Tibial nerve (tissue), 4 donors: ENCODE measurements around the gene CEP85L.

ENCODE experiments used
- CTCF ChIP-seq, 5 experiments: fragments of 200-600 bp in 3 of 5; fragments of 450-650 bp in 2 of 5; sonication (generic) in 3 of 5; IDR thresholded peaks; one replicate each; pipeline ENCODE4 v1.5.1; 2016 to 2019; ENCODE audit warnings: antibody characterized with exemption in 5 of 5, mild to moderate bottlenecking in 3 of 5, moderate library complexity in 2 of 5
- EP300 ChIP-seq, 2 donors: sonication (generic); formaldehyde crosslinking; IDR thresholded peaks; one replicate each; pipeline ENCODE4 v1.6.1; 2017; ENCODE audit warnings: antibody characterized with exemption in 2 of 2, mild to moderate bottlenecking in 1 of 2
- POLR2A ChIP-seq, 2 donors: fragments of 450-650 bp; IDR thresholded peaks; one replicate each; pipeline ENCODE4 v1.6.1; 2017; ENCODE audit warnings: antibody characterized with exemption in 2 of 2, mild to moderate bottlenecking in 2 of 2, moderate library complexity in 2 of 2

- TF ChIP-seq POLR2A (IDR thresholded peaks at IDR 0.05) (no peak), EP300 (IDR thresholded peaks at IDR 0.05) (no peak), CTCF (IDR thresholded peaks at IDR 0.05) (no peak)
These were observed 29.5 kb downstream of the CEP85L start for GRCh38 chr6:118621799-118622470.
